ENCODE measurements around the gene DOK1.

DOK1 gene

GRCh38 chr2:74593826-74594772 lies 39.6 kb downstream of the DOK1 start:
- Histone ChIP-seq H3K9ac (no peak overlapping the region), H3K4me3 (IDR thresholded peaks at IDR 0.05; ENCODE audit: insufficient read depth, low read depth, low read length) (no peak overlapping the region), H3K36me3 (ENCODE audit: insufficient read depth) (no peaks in the 10 kb centered on the region), H3K4me2 (no peak overlapping the region), H2AFZ (ENCODE audit: low read depth) (no peak overlapping the region), H3K79me2 (ENCODE audit: insufficient read depth, low read depth) (no peaks in the 10 kb centered on the region), H3K4me1 (ENCODE audit: low read depth, poor library complexity, severe bottlenecking) (no peaks in the 10 kb centered on the region), H3K27ac (no peak overlapping the region), H3K27me3 (ENCODE audit: insufficient read depth, low read depth) (no peaks in the 10 kb centered on the region), H4K20me1 (ENCODE audit: insufficient read depth) (no peaks in the 10 kb centered on the region)
- TF ChIP-seq CTCF (conservative IDR thresholded peaks at IDR 0.05; ENCODE audit: low read depth, low read length): no peak

GRCh38 chr2:74596584-74596983 lies 42.1 kb downstream of the DOK1 start:
- no peak overlapping the region for H3K27ac ChIP-seq
- TF ChIP-seq CTCF (conservative IDR thresholded peaks at IDR 0.05; ENCODE audit: low read depth, low read length): no peak

GRCh38 chr2:74597410-74597809 lies 42.9 kb downstream of the DOK1 start:
- no peaks in the 10 kb centered on the region for H3K27me3 ChIP-seq (ENCODE audit: insufficient read depth, low read depth)
- no peak overlapping the region for H3K27ac ChIP-seq
- H3K36me3 ChIP-seq (ENCODE audit: insufficient read depth): no peaks in the 10 kb centered on the region
- H3K4me1 ChIP-seq (ENCODE audit: low read depth, poor library complexity, severe bottlenecking): no peaks in the 10 kb centered on the region
- no peak overlapping the region for H2AFZ ChIP-seq (ENCODE audit: low read depth)
- H3K4me3 ChIP-seq (IDR thresholded peaks at IDR 0.05; ENCODE audit: insufficient read depth, low read depth, low read length): no peak overlapping the region
- no peaks in the 10 kb centered on the region for H3K79me2 ChIP-seq (ENCODE audit: insufficient read depth, low read depth)
- H3K4me2 ChIP-seq: no peak overlapping the region
- TF ChIP-seq CTCF (conservative IDR thresholded peaks at IDR 0.05; ENCODE audit: low read depth, low read length): no peak
- H3K9ac ChIP-seq: no peak overlapping the region
- H4K20me1 ChIP-seq (ENCODE audit: insufficient read depth): no peaks in the 10 kb centered on the region

More at GRCh38 chr2:74596584-74596983, 42.1 kb downstream of the DOK1 start:
- Histone ChIP-seq H3K4me3 (IDR thresholded peaks at IDR 0.05; ENCODE audit: insufficient read depth, low read depth, low read length) (no peak overlapping the region), H3K79me2 (ENCODE audit: insufficient read depth, low read depth) (no peaks in the 10 kb centered on the region), H3K36me3 (ENCODE audit: insufficient read depth) (no peaks in the 10 kb centered on the region), H3K4me1 (ENCODE audit: low read depth, poor library complexity, severe bottlenecking) (no peaks in the 10 kb centered on the region), H4K20me1 (ENCODE audit: insufficient read depth) (no peaks in the 10 kb centered on the region), H3K9ac (no peak overlapping the region), H3K27me3 (ENCODE audit: insufficient read depth, low read depth) (no peaks in the 10 kb centered on the region), H2AFZ (ENCODE audit: low read depth) (no peak overlapping the region), H3K4me2 (no peak overlapping the region)

GRCh38 chr2:74599676-74600075 lies 45.2 kb downstream of the DOK1 start:
- H3K79me2 ChIP-seq (ENCODE audit: insufficient read depth, low read depth): no peaks in the 10 kb centered on the region
- no peak overlapping the region for H3K27ac ChIP-seq
- no peak overlapping the region for H3K4me2 ChIP-seq
- H3K27me3 ChIP-seq (ENCODE audit: insufficient read depth, low read depth): no peaks in the 10 kb centered on the region
- H2AFZ ChIP-seq (ENCODE audit: low read depth): no peak overlapping the region
- no peak for TF ChIP-seq CTCF (conservative IDR thresholded peaks at IDR 0.05; ENCODE audit: low read depth, low read length)
- H3K4me3 ChIP-seq (IDR thresholded peaks at IDR 0.05; ENCODE audit: insufficient read depth, low read depth, low read length): no peak overlapping the region
- no peak overlapping the region for H3K9ac ChIP-seq
- no peaks in the 10 kb centered on the region for H4K20me1 ChIP-seq (ENCODE audit: insufficient read depth)
- no peaks in the 10 kb centered on the region for H3K36me3 ChIP-seq (ENCODE audit: insufficient read depth)
- no peaks in the 10 kb centered on the region for H3K4me1 ChIP-seq (ENCODE audit: low read depth, poor library complexity, severe bottlenecking)
